Mucosa of rectum (tissue), 2 donors: ENCODE data around the gene WDR20.

Experiments used
- H3K27ac ChIP-seq, 2 donors: one replicate each; pipeline ENCODE4 v1.7.0; 2013; ENCODE audit warnings: inconsistent platforms in 2 of 2, low read depth in 2 of 2, low read length in 2 of 2
- H3K27me3 ChIP-seq, 2 donors: one replicate each; pipeline ENCODE4 v1.7.0; 2013; ENCODE audit warnings: low read length in 2 of 2; ENCODE audit not compliant: control insufficient read depth in 2 of 2, insufficient read depth in 2 of 2
- H3K36me3 ChIP-seq, 2 donors: one replicate each; pipeline ENCODE4 v1.7.0; 2013; ENCODE audit warnings: low read length in 2 of 2; ENCODE audit not compliant: control insufficient read depth in 2 of 2, insufficient read depth in 2 of 2
- H3K4me1 ChIP-seq, 2 donors: one replicate each; pipeline ENCODE4 v1.7.0; 2013; ENCODE audit warnings: low read length in 2 of 2, mild to moderate bottlenecking in 1 of 2; ENCODE audit not compliant: control insufficient read depth in 2 of 2, insufficient read depth in 2 of 2
- H3K4me3 ChIP-seq, 2 donors: one replicate each; pipeline ENCODE4 v1.7.0; 2013; ENCODE audit warnings: low read length in 2 of 2
- H3K9ac ChIP-seq, 2 donors: one replicate each; pipeline ENCODE4 v1.7.0; 2013; ENCODE audit warnings: low read length in 2 of 2, low read depth in 1 of 2, mild to moderate bottlenecking in 1 of 2
- H3K9me3 ChIP-seq, 2 donors: one replicate each; pipeline ENCODE4 v1.7.0; 2013; ENCODE audit warnings: low read length in 2 of 2; ENCODE audit not compliant: control insufficient read depth in 2 of 2
- donor health status: healthy.
- donor health status: Normal muscosa, but diverticular disease.

The WDR20 gene

DNA sequence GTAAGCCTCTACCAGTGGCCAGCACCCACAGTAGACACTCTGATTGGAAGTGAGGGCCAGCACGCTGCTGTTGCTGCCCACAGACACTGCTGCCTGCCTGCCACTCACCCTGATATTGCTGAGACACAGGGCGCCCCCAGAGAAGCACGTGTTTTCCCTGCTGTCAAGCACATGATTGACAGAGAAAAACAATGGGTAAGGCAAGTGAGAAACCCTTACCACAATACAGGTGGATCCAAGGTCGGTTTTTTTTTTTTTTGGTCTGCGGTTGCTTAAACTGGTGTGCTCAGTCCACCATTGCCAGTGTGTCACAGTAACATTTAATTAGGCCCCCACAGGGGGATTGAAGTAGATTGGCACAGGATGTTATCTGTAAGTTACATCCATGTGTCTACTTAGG lies 65.9 kb downstream of the WDR20 start:
- H3K4me3 ChIP-seq: no peak overlapping the region
- no peak overlapping the region for H3K9ac ChIP-seq
- H3K27me3 ChIP-seq: no peaks in the 10 kb centered on the region
- H3K36me3 ChIP-seq: peaks cover 31 to 52% of the 10 kb centered on the region in 2 donors
- no peak overlapping the region for H3K27ac ChIP-seq
- no peaks in the 10 kb centered on the region for H3K4me1 ChIP-seq
- H3K9me3 ChIP-seq: no peaks in the 10 kb centered on the region

DNA sequence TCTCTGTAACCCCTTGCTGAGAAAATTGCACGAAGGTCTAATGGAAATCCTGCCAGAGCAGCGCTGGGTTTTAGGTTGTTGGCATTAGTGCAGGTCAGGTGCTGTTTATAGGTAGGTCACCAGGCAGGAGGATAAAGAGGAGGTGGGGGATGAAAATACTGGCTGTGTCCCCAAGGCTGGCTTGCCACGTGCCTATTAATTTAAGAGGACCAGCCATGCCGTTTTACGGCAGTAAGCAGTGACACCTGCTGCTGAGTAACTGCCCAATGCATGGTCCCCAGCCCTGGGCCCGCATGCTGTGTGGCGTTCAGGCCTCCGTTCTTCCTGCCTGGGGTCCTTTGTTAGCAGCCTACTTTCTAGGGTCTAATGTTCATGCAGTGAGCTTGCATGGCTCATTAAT lies 67.2 kb downstream of the WDR20 start:
- Histone ChIP-seq H3K27me3 (no peaks in the 10 kb centered on the region), H3K27ac (no peak overlapping the region), H3K4me3 (no peak overlapping the region), H3K9me3 (no peaks in the 10 kb centered on the region), H3K36me3 (peaks cover 29 to 61% of the 10 kb centered on the region in 2 donors), H3K9ac (no peak overlapping the region), H3K4me1 (no peaks in the 10 kb centered on the region)

DNA sequence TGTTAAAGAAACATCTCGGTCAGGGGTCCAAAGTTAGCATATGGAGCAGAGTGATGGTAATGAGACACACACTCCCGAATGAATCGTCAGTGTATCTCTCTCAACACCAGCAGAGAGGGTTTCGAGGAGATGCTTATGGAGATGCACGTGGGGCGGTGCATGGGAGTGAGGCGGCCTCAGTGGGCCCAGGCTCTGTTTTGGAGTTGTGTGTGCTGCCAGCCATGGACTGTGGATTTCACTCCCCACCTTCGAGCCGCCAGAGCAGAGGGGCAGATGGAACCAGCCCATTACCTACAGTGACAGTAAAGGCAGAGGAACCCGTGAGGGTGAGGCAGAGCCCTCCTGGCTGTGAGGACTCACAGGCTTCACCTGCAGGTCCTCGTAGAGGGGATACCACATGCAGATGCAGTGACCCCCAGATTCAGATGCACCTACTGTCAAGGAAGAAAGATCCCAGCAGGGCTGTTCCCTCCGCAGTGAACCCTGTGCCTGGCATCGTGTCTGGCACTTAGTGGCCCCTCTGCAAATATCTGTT lies 68.2 kb downstream of the WDR20 start:
- H3K27me3 ChIP-seq: no peaks in the 10 kb centered on the region
- H3K4me3 ChIP-seq: no peak overlapping the region
- H3K9me3 ChIP-seq: no peaks in the 10 kb centered on the region
- no peak overlapping the region for H3K27ac ChIP-seq
- no peak overlapping the region for H3K9ac ChIP-seq
- H3K4me1 ChIP-seq: no peaks in the 10 kb centered on the region
- H3K36me3 ChIP-seq: peaks cover 27 to 61% of the 10 kb centered on the region in 2 donors

- H3K4me3 ChIP-seq: no peak overlapping the region
- H3K9me3 ChIP-seq: no peaks in the 10 kb centered on the region
- H3K9ac ChIP-seq: no peak overlapping the region
- no peak overlapping the region for H3K27ac ChIP-seq
- H3K36me3 ChIP-seq: peaks cover 26 to 63% of the 10 kb centered on the region in 2 donors
- H3K4me1 ChIP-seq: no peaks in the 10 kb centered on the region
- no peaks in the 10 kb centered on the region for H3K27me3 ChIP-seq
Measured at GRCh38 chr14:102208741-102209140, 69.0 kb downstream of the WDR20 start.

- Histone ChIP-seq H3K4me1 (no peaks in the 10 kb centered on the region), H3K27me3 (no peaks in the 10 kb centered on the region), H3K36me3 (peaks cover 24 to 57% of the 10 kb centered on the region in 2 donors), H3K9ac (no peak overlapping the region), H3K9me3 (no peaks in the 10 kb centered on the region), H3K4me3 (no peak overlapping the region), H3K27ac (no peak overlapping the region)
Measured at GRCh38 chr14:102209224-102209966, 69.7 kb downstream of the WDR20 start.

DNA sequence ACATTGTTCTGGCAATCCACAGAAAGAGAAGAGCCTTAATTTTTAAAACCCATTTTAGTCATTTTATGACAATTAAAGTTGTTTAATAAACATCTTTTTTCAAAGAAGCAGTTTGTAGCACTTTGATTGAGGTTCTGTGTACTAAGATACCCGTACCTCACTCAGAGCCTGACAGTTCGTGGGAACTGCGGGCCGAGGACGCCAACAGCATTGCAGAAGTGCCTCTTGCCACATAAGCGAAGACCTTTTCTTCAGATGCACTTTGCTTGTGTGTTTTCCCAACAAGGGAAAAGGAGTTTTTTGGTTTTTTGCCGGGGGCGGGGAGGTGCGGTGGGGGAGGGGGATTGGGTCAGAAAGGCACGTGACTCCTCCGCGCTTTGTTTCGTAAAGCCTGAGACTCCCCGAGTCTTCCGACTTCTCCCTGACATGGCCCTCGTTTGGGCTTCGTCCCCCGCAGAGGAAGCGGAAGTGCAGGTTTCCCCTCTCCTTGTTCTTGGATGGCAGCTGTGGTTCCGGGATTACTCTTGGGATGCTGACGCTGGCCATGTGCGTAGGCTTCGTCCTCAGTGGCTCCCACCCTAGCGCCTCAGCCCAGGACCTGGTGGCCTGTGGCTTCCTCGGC lies 70.8 kb downstream of the WDR20 start:
- H3K36me3 ChIP-seq: peaks cover 20 to 46% of the 10 kb centered on the region in 2 donors
- H3K27me3 ChIP-seq: no peaks in the 10 kb centered on the region
- H3K4me3 ChIP-seq: no peak overlapping the region
- no peak overlapping the region for H3K9ac ChIP-seq
- no peaks in the 10 kb centered on the region for H3K4me1 ChIP-seq
- H3K9me3 ChIP-seq: no peaks in the 10 kb centered on the region
- no peak overlapping the region for H3K27ac ChIP-seq

GRCh38 chr14:102211240-102211639 lies 71.5 kb downstream of the WDR20 start:
- Histone ChIP-seq H3K36me3 (peaks cover 17 to 42% of the 10 kb centered on the region in 2 donors), H3K4me1 (no peaks in the 10 kb centered on the region), H3K27me3 (no peaks in the 10 kb centered on the region), H3K9me3 (no peaks in the 10 kb centered on the region), H3K9ac (no peak overlapping the region), H3K27ac (no peak overlapping the region), H3K4me3 (no peak overlapping the region)

- H3K9me3 ChIP-seq: no peaks in the 10 kb centered on the region
- H3K27ac ChIP-seq: no peak overlapping the region
- no peaks in the 10 kb centered on the region for H3K4me1 ChIP-seq
- H3K9ac ChIP-seq: no peak overlapping the region
- H3K27me3 ChIP-seq: no peaks in the 10 kb centered on the region
- no peak overlapping the region for H3K4me3 ChIP-seq
- H3K36me3 ChIP-seq: peaks cover 17 to 37% of the 10 kb centered on the region in 2 donors
Measured at GRCh38 chr14:102212356-102212755, 72.7 kb downstream of the WDR20 start.

DNA sequence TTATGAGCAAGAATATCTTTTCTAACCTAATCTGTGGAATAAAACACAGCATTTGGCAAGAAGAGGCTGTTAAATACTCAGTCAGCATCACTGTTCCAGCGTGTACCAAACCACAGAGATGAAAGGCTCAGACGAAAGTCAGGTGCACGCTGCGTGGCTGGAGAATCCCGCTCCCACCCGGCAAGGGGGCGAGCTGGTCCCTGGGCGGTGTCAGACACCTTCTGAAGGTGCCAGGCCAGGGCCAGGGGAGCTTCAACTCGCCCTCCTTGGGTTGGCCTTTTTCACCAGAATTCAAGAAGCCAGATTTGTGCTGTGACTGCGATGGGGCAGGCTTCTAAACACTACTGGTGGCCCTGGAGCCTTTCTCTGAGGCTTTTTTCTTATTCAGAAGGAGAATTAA lies 73.1 kb downstream of the WDR20 start:
- no peaks in the 10 kb centered on the region for H3K27me3 ChIP-seq
- peaks cover 17 to 37% of the 10 kb centered on the region in 2 donors for H3K36me3 ChIP-seq
- no peaks in the 10 kb centered on the region for H3K9me3 ChIP-seq
- H3K4me3 ChIP-seq: no peak overlapping the region
- H3K27ac ChIP-seq: no peak overlapping the region
- H3K4me1 ChIP-seq: no peaks in the 10 kb centered on the region
- H3K9ac ChIP-seq: no peak overlapping the region

DNA sequence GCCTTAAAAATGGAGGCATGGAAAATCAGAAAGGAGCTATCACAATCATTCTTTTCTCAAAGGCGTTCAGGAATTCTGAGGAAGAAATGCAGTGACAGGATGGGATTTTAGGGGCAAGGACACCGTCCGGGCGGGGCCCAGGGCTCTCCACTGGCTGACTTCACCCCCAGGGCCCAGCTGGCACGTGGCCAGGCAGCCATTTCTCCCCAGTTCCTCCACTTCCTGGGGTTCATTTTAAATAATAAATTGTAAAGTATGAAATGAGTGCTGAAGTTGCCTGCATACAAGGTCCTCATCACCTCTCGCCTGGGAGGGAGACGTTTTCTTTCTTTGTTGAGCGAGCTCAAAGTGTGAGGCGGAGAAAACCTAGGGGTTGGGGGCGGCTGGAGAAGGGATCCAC lies 73.8 kb downstream of the WDR20 start:
- no peak overlapping the region for H3K27ac ChIP-seq
- no peaks in the 10 kb centered on the region for H3K9me3 ChIP-seq
- H3K36me3 ChIP-seq: peaks cover 16 to 32% of the 10 kb centered on the region in 2 donors
- H3K4me1 ChIP-seq: no peaks in the 10 kb centered on the region
- H3K27me3 ChIP-seq: no peaks in the 10 kb centered on the region
- no peak overlapping the region for H3K4me3 ChIP-seq
- no peak overlapping the region for H3K9ac ChIP-seq
